DOHH2 (cell line): ENCODE data around the gene SLIRP.

Experiments
- H3F3A ChIP-seq: fragments of 200-600 bp; sonication (generic), shearing (Covaris generic); 2 replicates; pipeline ENCODE4 v1.6.0; 2016; ENCODE audit warnings: antibody characterized with exemption, mild to moderate bottlenecking; ENCODE audit not compliant: control insufficient read depth, insufficient read depth
- H3K27ac ChIP-seq: fragments of 200-600 bp; sonication (generic); 2 replicates; pipeline ENCODE4 v1.5.1; 2014; ENCODE audit warnings: low read depth, mild to moderate bottlenecking, low read length, moderate library complexity
- H3K27me3 ChIP-seq: fragments of 200-600 bp; sonication (generic); 2 replicates; pipeline ENCODE4 v1.6.1; 2014; ENCODE audit warnings: mild to moderate bottlenecking, low read length, mixed read lengths; ENCODE audit not compliant: control insufficient read depth
- H3K36me3 ChIP-seq: fragments of 200-600 bp; sonication (generic); 2 replicates; pipeline ENCODE4 v1.6.1; 2014; ENCODE audit warnings: mild to moderate bottlenecking, low read length, moderate library complexity, mixed read lengths; ENCODE audit not compliant: control insufficient read depth
- H3K4me1 ChIP-seq: fragments of 200-600 bp; sonication (generic); 2 replicates; pipeline ENCODE4 v1.6.1; 2014; ENCODE audit warnings: mild to moderate bottlenecking, low read length, mixed read lengths; ENCODE audit not compliant: control insufficient read depth
- H3K4me2 ChIP-seq: fragments of 200-600 bp; sonication (generic); 2 replicates; pipeline ENCODE4 v1.6.0; 2014; ENCODE audit warnings: mild to moderate bottlenecking, low read length, moderate library complexity
- H3K4me3 ChIP-seq: fragments of 200-600 bp; sonication (generic); 2 replicates; pipeline ENCODE4 v1.5.1; 2014; ENCODE audit warnings: mild to moderate bottlenecking, low read length, mixed read lengths
- H3K79me2 ChIP-seq: fragments of 200-600 bp; sonication (generic); 2 replicates; pipeline ENCODE4 v1.6.1; 2014; ENCODE audit warnings: mild to moderate bottlenecking, low read length, mixed read lengths; ENCODE audit not compliant: control insufficient read depth
- H3K9me2 ChIP-seq: fragments of 200-600 bp; sonication (generic); replicated peaks from 2 replicates; pipeline ENCODE4 v1.6.1; 2014; ENCODE audit warnings: mild to moderate bottlenecking, low read length, mixed read lengths; ENCODE audit not compliant: control insufficient read depth
- H3K9me3 ChIP-seq: fragments of 200-600 bp; sonication (generic); 2 replicates; pipeline ENCODE4 v1.6.1; 2014; ENCODE audit warnings: antibody characterized with exemption, low read length, mixed read lengths; ENCODE audit not compliant: control insufficient read depth, insufficient read depth
- H4K20me1 ChIP-seq: fragments of 200-600 bp; sonication (generic); 2 replicates; pipeline ENCODE4 v1.6.0; 2014; ENCODE audit warnings: low read depth, mild to moderate bottlenecking, antibody characterized with exemption, low read length, moderate library complexity; ENCODE audit not compliant: control insufficient read depth, insufficient read depth
- CTCF ChIP-seq: fragments of 200-600 bp; sonication (generic); IDR thresholded peaks from one replicate; pipeline ENCODE4 v1.5.1; 2014; ENCODE audit warnings: antibody characterized with exemption, mild to moderate bottlenecking, low read depth, low read length; ENCODE audit not compliant: poor library complexity, severe bottlenecking
- EZH2phosphoT487 ChIP-seq: fragments of 200-600 bp; sonication (generic); IDR thresholded peaks from 2 replicates; pipeline ENCODE4 v1.6.1; 2017; ENCODE audit warnings: borderline replicate concordance, mild to moderate bottlenecking, antibody characterized with exemption, low read length, moderate library complexity, mixed read lengths

SLIRP gene

GRCh38 chr14:77674931-77675330 lies 33.0 kb upstream of the SLIRP start:
- Histone ChIP-seq H3K4me1 (no peaks in the 10 kb centered on the region), H3K9me2 (no peaks in the 10 kb centered on the region), H3K27ac (no peak overlapping the region), H3K9me3 (no peaks in the 10 kb centered on the region), H3K27me3 (no peaks in the 10 kb centered on the region), H3K4me2 (no peak overlapping the region), H3K36me3 (peaks cover 39% of the 10 kb centered on the region), H3K4me3 (no peak overlapping the region), H3K79me2 (no peaks in the 10 kb centered on the region), H4K20me1 (no peaks in the 10 kb centered on the region), H3F3A (no peaks in the 10 kb centered on the region)
- TF ChIP-seq CTCF (no peak), EZH2phosphoT487 (no peak)

DNA sequence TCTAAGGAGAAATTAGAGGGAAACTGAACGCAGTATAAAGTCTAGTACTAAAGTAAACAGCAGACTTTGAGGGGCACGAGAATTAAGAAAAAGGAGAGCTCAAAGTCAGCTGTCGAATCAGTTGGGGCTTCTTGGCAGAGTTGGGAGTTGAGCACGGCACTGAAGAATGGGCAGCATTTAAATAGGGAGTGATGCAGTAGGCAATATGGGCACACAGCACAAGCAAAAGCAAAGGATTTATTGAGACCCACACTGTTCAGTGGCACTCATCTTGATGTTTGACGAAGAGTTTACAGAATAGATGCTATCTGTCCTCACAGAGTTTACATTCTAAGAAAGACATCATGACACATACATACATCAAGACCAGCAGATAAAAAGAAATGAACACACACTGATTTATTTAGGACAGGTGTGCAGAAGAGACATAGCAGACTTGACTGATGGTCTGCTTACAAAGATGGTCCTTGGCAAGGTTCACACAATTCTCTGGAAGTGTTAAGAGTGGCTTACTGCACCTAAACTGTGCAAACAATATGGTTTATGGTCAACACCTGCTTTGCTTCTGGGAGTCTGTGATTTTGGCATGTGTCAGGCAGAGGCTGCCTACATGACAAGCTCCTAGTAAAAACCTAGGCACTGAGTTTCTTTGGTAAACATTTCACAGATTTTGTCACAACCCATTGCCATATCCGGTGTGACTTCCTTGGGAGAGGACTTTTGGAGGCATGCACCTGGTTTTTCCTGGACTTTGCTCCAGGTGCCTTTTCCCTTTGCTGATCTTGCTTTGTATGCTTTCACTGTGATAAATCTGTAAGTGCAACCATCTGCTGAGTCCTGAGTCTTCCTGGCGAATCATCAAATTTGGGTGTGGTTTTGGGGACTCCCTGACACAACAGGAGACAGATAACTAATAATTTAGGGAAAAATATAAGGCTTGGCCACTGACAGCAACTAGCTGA lies 26.4 kb upstream of the SLIRP start:
- Histone ChIP-seq H3F3A (no peaks in the 10 kb centered on the region), H3K79me2 (no peaks in the 10 kb centered on the region), H3K4me2 (no peak overlapping the region), H3K27ac (no peak overlapping the region), H3K36me3 (peaks cover 15% of the 10 kb centered on the region), H3K9me2 (no peaks in the 10 kb centered on the region), H4K20me1 (no peaks in the 10 kb centered on the region), H3K4me1 (no peaks in the 10 kb centered on the region), H3K4me3 (no peak overlapping the region), H3K9me3 (no peaks in the 10 kb centered on the region), H3K27me3 (no peaks in the 10 kb centered on the region)
- no peak for TF ChIP-seq EZH2phosphoT487
- TF ChIP-seq CTCF = no peak

DNA sequence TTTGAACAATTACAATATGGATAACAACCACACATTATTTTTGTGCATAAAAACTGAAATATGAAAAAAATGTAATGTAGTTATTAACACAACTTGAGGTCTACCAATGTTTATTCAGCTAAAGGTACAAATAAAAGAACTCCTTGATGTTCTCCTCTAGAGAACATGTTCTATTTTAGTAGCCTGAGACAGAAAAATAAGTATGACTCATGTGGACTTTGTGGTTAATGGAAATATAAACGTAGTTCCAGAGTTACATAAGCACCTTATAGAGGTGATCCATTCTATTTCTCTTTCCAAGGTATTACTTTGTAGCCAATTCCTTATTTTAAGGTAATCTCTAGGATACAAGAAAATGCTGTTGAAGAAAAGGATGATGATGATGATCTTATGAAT lies 25.7 kb upstream of the SLIRP start:
- Histone ChIP-seq H3K4me3 (no peak overlapping the region), H3K79me2 (no peaks in the 10 kb centered on the region), H3K9me3 (no peaks in the 10 kb centered on the region), H3K4me1 (no peaks in the 10 kb centered on the region), H3K9me2 (no peaks in the 10 kb centered on the region), H4K20me1 (no peaks in the 10 kb centered on the region), H3K36me3 (peaks cover 15% of the 10 kb centered on the region), H3F3A (no peaks in the 10 kb centered on the region), H3K4me2 (no peak overlapping the region), H3K27ac (no peak overlapping the region), H3K27me3 (no peaks in the 10 kb centered on the region)
- TF ChIP-seq EZH2phosphoT487 (no peak), CTCF (no peak)
